T-helper 22 cell (primary cell): Measurements from ENCODE around the gene PTGFRN.
"Not testable (repeated sequence)": the region's sequence is repeated elsewhere in the genome, so short reads cannot be mapped to it uniquely, and the experiment has no call there.

Source experiments
- DNase-seq: peaks from one replicate; pipeline ENCODE4 v3.0.0-alpha.2; 2020; ENCODE audit warnings: low read depth

Gene PTGFRN

DNA sequence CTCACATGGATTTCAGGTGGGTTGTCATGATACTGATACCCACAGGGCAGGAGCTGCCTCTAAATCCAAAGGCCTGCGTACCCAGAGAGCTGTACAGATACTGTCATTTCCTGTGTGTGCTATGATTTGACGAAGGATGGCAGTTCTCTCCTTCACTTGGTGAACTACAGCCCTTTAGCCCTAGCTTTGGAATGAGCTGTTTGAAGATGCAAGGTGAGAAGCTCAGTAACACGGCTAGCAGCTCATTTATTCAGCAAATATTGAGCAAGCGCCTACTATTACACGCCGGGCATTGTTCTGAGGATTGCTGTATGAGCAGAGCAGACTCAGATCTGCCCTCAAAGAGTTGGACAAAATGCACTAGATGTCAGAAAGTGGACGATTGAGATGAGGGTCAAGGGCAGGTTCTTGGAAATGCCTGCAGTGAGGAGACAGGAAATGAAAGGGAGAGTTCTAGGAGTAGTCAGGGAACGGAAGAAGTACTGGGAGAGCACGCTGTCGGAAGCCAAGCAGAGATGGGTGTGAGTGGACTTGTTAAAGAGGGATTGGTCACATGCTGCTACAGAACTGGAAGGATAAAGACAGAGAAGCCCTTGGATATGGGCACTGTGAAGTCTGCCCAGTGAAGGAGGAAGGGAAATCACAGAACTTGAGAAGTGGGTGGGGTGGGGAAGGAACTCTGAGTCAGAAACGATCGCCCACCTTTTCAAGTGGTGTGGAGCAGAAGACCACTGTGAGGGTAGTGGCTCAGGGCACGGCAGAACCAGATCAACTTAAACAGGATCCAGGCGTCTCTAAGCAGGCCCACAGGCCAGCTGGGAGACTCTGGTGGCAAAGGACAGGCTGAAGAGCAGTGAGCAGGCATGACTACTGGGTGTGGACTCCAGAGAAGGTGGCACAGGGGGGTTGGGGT lies 7.1 kb downstream of the PTGFRN start:
- no peak for DNase-seq

GRCh38 chr1:116918714-116919357 lies 9.1 kb downstream of the PTGFRN start:
- DNase-seq: no peak

- no peak for DNase-seq
Observed at GRCh38 chr1:116919802-116920201, 10.1 kb downstream of the PTGFRN start.

- no peak for DNase-seq
Observed at GRCh38 chr1:116920211-116920610, 10.5 kb downstream of the PTGFRN start.

DNA sequence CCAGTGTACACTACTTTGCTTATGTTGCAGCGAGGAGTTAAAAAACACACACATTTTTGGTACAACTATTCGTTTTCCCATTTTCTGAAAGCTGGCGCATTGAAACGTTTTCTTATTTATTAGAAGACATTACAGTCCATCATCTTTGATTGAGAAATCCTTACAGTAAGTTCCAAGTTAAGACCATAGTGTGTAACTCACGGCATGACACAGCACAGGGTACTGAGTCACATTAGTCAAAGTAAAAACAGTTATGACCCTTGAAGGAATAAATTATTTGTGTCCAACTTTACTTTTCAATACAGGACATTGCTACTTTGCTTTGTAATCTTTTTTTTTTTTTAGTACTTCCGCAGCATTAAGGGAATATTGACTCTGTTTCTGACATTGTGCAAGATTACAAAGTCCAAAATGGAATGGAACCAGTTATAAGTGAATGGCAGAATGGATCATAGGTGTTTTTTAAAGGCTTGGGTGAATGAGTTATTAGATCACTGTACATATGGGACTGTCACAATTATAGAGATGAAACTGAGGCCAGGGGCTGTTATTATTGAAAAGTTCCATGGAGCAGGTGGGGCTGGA lies 11.7 kb downstream of the PTGFRN start:
- DNase-seq: no peak

- DNase-seq: no peak
Observed at GRCh38 chr1:116921937-116922336, 12.2 kb downstream of the PTGFRN start.

DNA sequence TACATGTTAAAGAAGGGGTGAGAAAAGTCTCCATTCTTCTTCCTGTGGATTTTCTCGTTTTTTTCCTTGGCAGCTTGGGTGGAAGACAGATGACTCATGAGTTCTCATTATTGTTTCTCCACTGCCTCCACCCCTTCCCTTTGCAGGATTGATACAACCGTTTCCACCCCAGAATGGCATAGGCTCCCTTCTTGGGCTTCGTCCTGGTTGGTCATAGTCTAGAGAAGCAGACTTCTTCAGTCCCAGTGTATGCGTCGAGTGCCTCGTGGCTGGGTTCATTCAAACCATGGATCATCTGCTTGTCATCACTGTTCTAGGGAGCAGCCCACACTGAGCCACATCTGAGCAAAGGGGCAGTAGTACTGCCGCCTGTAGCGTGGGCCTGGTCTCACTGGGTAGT lies 13.7 kb downstream of the PTGFRN start:
- DNase-seq: no peak

- no peak for DNase-seq
Observed at GRCh38 chr1:116927049-116927798, 17.5 kb downstream of the PTGFRN start.

- DNase-seq: no peak
Observed at GRCh38 chr1:116929961-116930592, 20.4 kb downstream of the PTGFRN start.

- no peak for DNase-seq
Observed at GRCh38 chr1:116931016-116931918, 21.6 kb downstream of the PTGFRN start.

- no peak for DNase-seq
Observed at GRCh38 chr1:116933606-116934515, 24.1 kb downstream of the PTGFRN start.

DNA sequence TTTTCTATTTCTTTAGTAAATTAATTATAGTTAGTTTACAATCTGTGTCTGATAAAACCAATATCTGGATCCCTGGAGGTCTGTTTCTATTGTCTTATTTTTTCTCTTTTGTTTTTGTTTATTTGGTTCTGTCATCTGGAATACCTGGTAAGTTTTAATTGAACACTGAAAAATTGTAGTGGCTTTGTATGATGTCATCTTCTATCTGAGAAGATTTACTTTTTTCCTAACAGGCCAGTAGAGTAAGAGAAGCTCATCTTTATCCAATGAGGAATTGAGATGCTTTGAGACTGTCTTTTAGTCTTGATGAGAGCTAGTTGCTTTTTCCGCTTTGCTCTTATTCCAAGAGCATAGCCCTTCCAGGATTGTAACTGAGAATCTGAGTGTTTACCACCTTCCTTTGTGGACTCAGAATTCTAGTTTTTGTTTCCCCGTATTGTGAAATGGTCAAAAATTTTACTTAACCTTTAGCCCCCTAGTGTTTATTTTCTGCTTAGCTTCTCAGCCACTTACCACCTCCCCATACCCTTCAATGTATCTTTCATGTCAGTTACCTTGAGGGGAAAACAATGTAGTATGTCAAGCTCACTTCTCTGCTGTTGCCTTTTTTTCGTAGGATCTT lies 25.0 kb downstream of the PTGFRN start:
- DNase-seq: no peak

- DNase-seq: no peak
Observed at GRCh38 chr1:116938216-116938615, 28.5 kb downstream of the PTGFRN start.

DNA sequence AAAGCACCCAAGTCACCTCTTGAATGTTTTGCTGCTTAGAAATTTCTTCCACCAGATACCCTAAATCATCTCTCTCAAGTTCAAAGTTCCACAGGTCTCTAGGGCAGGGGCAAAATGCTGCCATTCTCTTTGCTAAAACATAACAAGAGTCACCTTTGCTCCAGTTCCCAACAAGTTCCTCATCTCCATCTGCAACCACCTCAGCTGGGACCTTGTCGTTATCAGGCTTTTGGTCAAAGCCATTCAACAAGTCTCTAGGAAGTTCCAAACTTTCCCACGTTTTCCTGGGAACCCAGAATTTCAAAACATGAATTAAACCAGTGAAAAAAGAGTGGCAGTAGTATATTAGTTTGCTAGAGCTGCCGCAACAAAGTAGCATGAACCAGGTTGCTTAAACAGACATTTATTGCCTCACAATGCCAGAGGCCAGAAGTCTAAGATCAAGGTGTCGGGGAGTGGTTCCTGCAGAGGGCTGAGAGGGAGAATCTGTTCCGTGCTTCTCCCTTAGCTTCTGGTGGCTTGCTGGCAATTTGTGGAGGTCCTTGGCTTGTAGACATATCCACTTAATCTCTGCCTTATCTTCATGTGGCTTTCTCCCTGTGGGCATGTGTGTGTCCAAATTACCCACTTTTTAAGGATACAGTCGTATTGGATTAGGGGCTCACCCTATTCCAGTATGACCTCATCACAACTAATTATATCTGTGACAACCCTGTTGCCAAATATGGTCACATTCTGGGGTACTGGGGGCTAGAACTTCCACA lies 30.2 kb downstream of the PTGFRN start:
- DNase-seq: not testable (repeated sequence)

DNA sequence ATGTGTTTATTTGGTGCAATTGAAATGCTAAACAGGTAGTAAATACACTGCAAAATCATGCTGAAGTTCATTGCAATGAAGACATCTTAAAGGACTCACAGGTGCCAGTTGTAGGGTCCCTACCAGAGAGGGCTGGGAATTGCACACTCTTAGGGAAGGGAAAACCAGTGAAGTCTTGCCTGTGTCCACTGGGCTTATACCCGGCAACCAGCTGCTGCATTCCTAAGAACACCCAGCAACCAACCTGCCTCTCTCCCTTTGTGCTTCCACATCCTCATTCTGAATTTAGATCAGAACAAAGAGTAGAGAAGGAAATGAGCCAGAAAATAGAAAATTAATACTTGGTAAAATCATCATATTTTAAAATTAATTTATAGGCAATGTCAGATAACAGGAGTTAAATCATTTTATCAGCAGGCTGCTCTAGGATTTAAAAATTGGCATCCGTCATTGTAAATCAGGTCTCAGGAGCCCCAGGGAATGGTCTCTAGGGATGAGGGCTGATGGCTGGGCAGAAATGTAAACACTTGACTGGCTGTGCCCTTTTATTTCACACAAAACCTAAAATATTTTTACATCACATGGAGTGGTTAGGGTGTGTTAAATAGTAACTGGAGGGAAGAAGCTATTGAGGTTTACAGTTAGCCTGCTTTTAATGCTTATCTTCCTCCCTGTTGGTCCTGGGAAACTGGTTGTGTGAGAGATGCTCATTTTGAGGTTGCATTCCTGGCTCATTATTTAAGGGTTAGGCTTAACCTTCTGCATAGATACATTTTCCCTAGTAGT lies 31.3 kb downstream of the PTGFRN start:
- DNase-seq: no peak

GRCh38 chr1:116941670-116942069 lies 32.0 kb downstream of the PTGFRN start:
- DNase-seq: no peak

DNA sequence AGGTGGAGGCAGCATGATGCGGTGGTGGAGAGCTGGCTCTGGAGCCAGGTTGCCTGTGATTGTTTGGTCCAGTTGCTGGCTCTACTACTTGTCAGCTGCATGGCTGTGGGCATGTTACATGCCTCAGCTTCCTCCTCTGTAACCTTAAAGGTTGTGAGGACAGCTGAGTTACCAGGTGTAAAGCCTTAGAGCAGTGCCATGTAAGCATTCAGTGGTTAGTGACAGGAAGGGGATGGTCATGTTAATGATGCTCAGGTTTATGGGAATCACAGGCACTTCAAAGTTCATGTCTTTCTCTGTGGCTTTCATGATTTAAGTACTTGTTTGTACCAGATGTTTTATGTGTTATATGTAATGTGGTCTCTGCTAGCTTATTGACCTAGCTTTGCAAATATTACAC lies 32.6 kb downstream of the PTGFRN start:
- DNase-seq: no peak

DNA sequence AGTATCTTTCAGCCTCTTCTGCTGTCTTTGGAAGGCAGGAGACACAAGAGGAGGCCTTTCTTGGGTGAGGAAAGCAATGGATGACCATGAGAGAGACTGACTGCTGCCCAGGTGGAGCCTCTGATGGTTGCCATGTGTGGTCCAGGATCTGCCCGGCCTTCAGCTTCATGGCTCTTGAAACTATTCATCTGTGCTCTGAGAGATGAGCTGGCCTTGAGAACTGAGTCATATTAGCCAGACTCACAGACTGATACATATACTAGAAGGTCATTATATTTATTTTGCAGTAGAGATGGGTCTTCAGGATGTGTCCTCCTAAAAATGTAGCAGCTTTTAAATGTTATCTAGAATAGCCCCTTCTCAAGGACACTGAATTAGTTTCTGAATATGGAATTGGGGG lies 33.7 kb downstream of the PTGFRN start:
- DNase-seq: no peak
